ENCODE results near the gene EXOC3. TPM values are rescaled to one million over a fixed set of nuclear protein-coding genes. Genes with fewer than 3 reads are reported as not detected.

The EXOC3 gene
- total RNA-seq, 4 donors from 2014 or later, result 46.4 to 92.7 (median 60.3) TPM

DNA sequence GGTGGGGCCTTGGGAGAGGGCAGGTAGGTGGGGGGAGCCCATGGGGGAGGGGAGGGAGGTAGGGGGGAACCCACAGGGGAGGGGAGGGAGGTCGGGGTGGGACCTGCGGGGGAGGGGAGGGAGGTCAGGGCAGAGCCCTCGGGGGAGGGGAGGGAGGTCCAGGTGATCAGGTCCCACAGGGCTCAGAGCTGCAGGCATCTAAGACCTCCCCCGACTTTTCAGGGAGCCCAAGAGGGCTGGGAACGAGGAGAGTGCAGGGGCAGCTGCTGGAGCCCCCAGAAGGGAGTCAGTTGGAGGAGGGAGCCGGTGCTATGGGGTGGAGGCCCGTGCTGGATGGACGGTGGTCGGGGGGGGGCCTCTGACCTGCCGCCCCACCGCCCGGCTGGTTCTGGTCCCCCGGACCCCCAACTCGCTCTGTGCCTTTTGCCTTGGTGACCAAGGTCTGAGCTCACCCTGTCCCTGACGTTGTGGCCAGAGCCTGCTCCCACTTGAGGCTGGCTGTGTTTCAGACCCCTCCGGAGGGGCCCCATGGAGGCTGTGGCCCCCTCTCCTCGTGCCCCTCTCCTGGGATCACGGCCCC, 49.4 kb downstream of the EXOC3 start:
- 0 to 50% methylated on average over 1 to 2 of the region's 18 CpGs for WGBS, 2 donors (ENCODE audit: low coverage in 1 of 2)
- ATAC-seq, result no peak

DNA sequence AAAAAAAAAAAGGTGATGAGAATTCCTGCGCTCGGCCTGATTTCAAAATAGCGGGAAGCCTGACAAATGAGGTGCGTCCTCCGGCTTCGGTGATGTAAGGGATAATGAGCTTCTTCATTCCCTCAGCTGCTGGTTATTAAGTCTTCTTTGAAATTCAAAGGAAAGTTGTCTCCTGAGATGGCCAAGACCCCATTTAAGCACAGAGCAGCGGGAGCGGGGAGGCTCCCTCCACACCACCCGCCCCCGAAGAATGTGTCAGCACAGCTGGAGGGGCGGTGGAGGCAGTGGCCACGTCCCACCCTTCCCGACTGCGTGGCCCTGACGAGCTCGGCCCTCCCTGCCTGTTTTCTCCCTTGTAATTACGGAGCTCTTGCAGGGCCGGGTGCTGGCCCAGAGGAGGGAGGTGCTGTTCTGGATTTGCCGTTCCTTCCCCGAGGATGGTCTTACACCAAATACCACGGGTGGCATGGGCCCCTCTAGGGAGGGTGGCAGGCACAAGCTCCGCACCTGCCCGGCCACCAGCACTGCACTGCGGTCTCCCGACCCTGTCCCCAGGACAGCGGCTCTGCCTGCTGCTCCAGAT, 50.2 kb downstream of the EXOC3 start:
- peaks cover 0 to 8% (median 0%) of the 10 kb centered on the region in 3 donors for H3K4me1 ChIP-seq
- no peak overlapping the region for H3K4me3 ChIP-seq
- no peak for TF ChIP-seq POLR2A (IDR thresholded peaks at IDR 0.05)
- TF ChIP-seq, protein P1, sequence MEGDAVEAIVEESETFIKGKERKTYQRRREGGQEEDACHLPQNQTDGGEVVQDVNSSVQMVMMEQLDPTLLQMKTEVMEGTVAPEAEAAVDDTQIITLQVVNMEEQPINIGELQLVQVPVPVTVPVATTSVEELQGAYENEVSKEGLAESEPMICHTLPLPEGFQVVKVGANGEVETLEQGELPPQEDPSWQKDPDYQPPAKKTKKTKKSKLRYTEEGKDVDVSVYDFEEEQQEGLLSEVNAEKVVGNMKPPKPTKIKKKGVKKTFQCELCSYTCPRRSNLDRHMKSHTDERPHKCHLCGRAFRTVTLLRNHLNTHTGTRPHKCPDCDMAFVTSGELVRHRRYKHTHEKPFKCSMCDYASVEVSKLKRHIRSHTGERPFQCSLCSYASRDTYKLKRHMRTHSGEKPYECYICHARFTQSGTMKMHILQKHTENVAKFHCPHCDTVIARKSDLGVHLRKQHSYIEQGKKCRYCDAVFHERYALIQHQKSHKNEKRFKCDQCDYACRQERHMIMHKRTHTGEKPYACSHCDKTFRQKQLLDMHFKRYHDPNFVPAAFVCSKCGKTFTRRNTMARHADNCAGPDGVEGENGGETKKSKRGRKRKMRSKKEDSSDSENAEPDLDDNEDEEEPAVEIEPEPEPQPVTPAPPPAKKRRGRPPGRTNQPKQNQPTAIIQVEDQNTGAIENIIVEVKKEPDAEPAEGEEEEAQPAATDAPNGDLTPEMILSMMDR (IDR thresholded peaks at IDR 0.05), result no peak
- TF ChIP-seq POLR2AphosphoS5 (IDR thresholded peaks at IDR 0.05), result no peak
- no peak for TF ChIP-seq EP300 (IDR thresholded peaks at IDR 0.05)
- H3K9me3 ChIP-seq, result no peaks in the 10 kb centered on the region
- H3K27me3 ChIP-seq, result peaks cover 92% of the 10 kb centered on the region
- H3K27ac ChIP-seq, result no peak overlapping the region
- H3K36me3 ChIP-seq, result no peaks in the 10 kb centered on the region
- 24% methylated on average over 6 of the region's 26 CpGs; no CpG with 5 or more reads in 1 of the 2 donors for WGBS, 2 donors (ENCODE audit: low coverage in 1 of 2)
- no peak for ATAC-seq

More for the DNA sequence above, 49.4 kb downstream of the EXOC3 start:
- H3K4me3 ChIP-seq, result no peak overlapping the region
- no peaks in the 10 kb centered on the region for H3K9me3 ChIP-seq
- no peaks in the 10 kb centered on the region for H3K36me3 ChIP-seq
- H3K4me1 ChIP-seq, result peaks cover 0 to 8% (median 0%) of the 10 kb centered on the region in 3 donors
- H3K27me3 ChIP-seq, result peaks cover 88% of the 10 kb centered on the region
- H3K27ac ChIP-seq, result no peak overlapping the region
- no peak for TF ChIP-seq POLR2A (IDR thresholded peaks at IDR 0.05)
- TF ChIP-seq, protein P1 (IDR thresholded peaks at IDR 0.05), result no peak
- TF ChIP-seq EP300 (IDR thresholded peaks at IDR 0.05), result no peak
- TF ChIP-seq POLR2AphosphoS5 (IDR thresholded peaks at IDR 0.05), result no peak

DNA sequence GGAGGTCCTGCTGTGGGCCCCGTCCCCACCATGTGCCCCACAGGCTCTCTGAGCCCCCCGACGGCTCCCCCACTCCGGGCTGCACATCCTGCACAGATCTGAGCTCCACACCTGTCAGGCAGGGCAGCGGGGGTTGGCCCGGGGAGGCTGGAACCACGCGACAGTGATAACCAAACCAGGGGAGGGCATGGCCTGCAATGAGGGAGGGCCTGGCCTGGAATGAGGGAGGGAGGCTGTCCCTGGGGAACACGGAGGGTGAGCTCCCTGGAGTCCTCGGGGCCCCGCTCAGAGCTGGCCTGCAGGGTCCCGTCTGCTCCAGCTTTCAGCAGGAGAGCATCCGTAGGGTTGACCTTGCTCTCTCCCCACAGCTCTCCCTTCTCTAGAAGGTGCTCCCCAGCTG, 50.8 kb downstream of the EXOC3 start:
- no peak for ATAC-seq
- 57% methylated on average over 2 of the region's 13 CpGs; no CpG with 5 or more reads in 1 of the 2 donors for WGBS, 2 donors (ENCODE audit: low coverage in 1 of 2)
- TF ChIP-seq EP300 (IDR thresholded peaks at IDR 0.05) (no peak), POLR2A (IDR thresholded peaks at IDR 0.05) (no peak), POLR2AphosphoS5 (IDR thresholded peaks at IDR 0.05) (no peak)
- TF ChIP-seq, protein P1 (IDR thresholded peaks at IDR 0.05), result no peak

DNA sequence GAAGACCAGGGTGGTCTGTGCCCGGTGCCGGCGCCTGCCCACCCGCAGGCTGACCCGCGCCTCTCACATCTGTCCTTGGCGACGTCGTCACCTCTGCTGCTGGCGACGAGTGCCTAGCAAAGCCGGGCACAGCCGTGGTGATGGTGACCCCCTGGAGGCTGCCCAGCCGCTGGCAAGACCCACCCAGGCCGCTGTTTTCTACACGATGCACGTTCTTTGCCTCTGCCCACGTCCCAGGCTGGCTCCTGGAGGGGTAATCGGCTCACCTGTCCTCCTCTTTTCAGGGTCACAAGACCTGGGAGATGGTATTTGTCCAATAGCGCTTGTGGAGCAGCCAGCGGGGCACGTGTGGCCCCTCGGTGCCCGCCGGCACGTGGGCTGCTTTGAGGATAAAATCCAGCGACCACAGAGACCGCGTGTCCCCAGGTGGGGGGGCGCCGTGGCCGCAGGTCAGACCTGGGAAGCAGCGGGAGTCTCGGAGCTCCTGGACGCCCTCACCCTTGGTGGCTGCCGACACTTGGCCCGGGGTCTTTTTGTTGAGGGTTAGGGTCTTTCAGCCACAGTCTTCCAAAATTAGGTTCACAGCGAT, 51.8 kb downstream of the EXOC3 start:
- Histone ChIP-seq H3K4me3 (no peak overlapping the region), H3K36me3 (no peaks in the 10 kb centered on the region), H3K27ac (no peak overlapping the region), H3K4me1 (peaks cover 0 to 8% (median 0%) of the 10 kb centered on the region in 3 donors), H3K27me3 (peaks cover 92% of the 10 kb centered on the region), H3K9me3 (no peaks in the 10 kb centered on the region)
- no peak for ATAC-seq
- no peak for TF ChIP-seq POLR2AphosphoS5 (IDR thresholded peaks at IDR 0.05)
- TF ChIP-seq, protein P1 (IDR thresholded peaks at IDR 0.05), result no peak
- no peak for TF ChIP-seq POLR2A (IDR thresholded peaks at IDR 0.05)
- TF ChIP-seq EP300 (IDR thresholded peaks at IDR 0.05), result no peak
- WGBS, 2 donors (ENCODE audit: low coverage in 1 of 2), result 82% methylated on average over 3 of the region's 38 CpGs; no CpG with 5 or more reads in 1 of the 2 donors

More for the DNA sequence above, 50.8 kb downstream of the EXOC3 start:
- Histone ChIP-seq H3K27me3 (peaks cover 92% of the 10 kb centered on the region), H3K36me3 (no peaks in the 10 kb centered on the region), H3K4me3 (no peak overlapping the region), H3K4me1 (peaks cover 0 to 8% (median 0%) of the 10 kb centered on the region in 3 donors), H3K9me3 (no peaks in the 10 kb centered on the region), H3K27ac (no peak overlapping the region)

Data from gastroesophageal sphincter (tissue), 4 donors.